Measurements from ENCODE around the gene NBAS.
A peak's percentile ranks its signal among the peaks of the same experiment; 100 is the strongest.

NBAS gene

DNA sequence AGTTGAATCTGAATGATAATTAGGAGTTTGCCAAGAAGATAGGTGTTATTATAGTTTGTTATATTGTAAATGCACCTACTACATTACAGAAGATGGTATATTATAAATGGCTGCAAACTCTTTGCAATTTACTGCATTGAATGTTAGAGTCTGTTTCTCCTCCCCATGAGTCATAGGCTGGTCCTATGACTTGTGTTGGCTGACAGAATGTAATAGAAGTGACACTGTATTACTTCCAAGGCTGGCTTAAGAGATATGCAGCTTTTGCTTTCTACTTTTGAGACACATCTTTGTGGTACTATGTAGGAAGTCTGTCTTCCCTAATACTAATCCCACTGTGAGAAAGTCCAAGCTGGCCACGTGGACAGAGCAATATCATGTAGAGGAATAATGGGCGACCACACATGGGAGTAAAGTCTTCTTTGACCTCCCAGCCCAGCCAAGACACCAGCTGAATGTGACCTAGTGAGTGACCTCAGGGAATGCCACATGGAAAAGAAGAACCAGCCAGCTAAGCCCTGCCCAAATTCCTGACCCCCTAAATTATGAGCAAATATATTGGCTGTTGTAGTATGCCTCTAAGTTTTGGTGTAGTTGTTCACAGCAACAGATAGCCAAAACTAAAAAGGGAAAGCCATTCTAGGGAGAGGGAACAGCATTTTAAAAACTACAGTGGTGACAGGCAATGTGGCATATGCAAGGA, 23.8 kb upstream of the NBAS start:
- Histone ChIP-seq H3K27ac (ENCODE audit: low read depth, low read length) (no peak overlapping the region), H4K8ac (ENCODE audit: low read depth, low read length) (no peak overlapping the region), H3K4me3 (ENCODE audit: low read length) (no peak overlapping the region), H2BK5ac (ENCODE audit: low read length) (no peak overlapping the region), H3K4ac (ENCODE audit: low read depth, low read length) (no peak overlapping the region), H3K9ac (ENCODE audit: low read length) (no peak overlapping the region), H3K56ac (ENCODE audit: low read length) (no peak overlapping the region), H3K18ac (ENCODE audit: low read length) (no peak overlapping the region), H2BK120ac (ENCODE audit: low read depth, low read length) (no peak overlapping the region), H4K5ac (ENCODE audit: low read length) (no peak overlapping the region), H3K27me3 (ENCODE audit: insufficient read depth, low read length, poor library complexity) (no peaks in the 10 kb centered on the region), H2BK15ac (replicated peaks; ENCODE audit: low read depth) (no peak overlapping the region), H3K4me2 (ENCODE audit: low read length) (no peak overlapping the region), H2AK5ac (ENCODE audit: low read length) (no peak overlapping the region), H3K36me3 (ENCODE audit: control insufficient read depth, insufficient read depth, low read length) (no peaks in the 10 kb centered on the region), H3K79me2 (ENCODE audit: control insufficient read depth, insufficient read depth, low read length) (no peaks in the 10 kb centered on the region), H3K79me1 (ENCODE audit: low read length) (no peaks in the 10 kb centered on the region), H3K4me1 (ENCODE audit: control insufficient read depth, low read depth, low read length) (no peaks in the 10 kb centered on the region), H3K23ac (ENCODE audit: low read length) (no peak overlapping the region)
- no peak for DNase-seq
- WGBS (ENCODE audit: extremely low coverage, insufficient coverage, low lambda C conversion rate), result no CpG with 5 or more reads among the region's 2 CpGs

DNA sequence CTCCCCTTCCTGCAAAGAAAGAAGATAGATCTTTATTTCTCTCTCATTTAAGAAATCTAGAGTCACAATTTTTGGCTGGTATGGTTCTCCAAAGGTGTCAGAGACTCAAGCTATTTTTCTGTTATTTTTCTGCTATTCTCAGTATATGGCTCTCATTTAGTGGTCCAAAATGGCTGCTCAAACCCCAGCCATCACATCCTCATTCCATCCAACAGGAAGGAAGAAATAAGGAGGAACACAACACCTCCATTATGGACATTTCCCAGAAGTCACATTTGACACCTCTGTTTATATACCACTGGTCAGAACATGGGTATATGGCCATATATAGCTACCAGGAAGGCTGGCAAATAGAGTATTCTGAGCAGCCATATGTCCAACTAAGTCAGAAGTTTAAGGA, 23.2 kb upstream of the NBAS start:
- H3K79me1 ChIP-seq (ENCODE audit: low read length), result no peaks in the 10 kb centered on the region
- H4K8ac ChIP-seq (ENCODE audit: low read depth, low read length), result no peak overlapping the region
- no peaks in the 10 kb centered on the region for H3K4me1 ChIP-seq (ENCODE audit: control insufficient read depth, low read depth, low read length)
- no peak overlapping the region for H2BK120ac ChIP-seq (ENCODE audit: low read depth, low read length)
- H4K5ac ChIP-seq (ENCODE audit: low read length), result no peak overlapping the region
- H3K4me2 ChIP-seq (ENCODE audit: low read length), result no peak overlapping the region
- no peak overlapping the region for H3K9ac ChIP-seq (ENCODE audit: low read length)
- H2BK5ac ChIP-seq (ENCODE audit: low read length), result no peak overlapping the region
- H3K4ac ChIP-seq (ENCODE audit: low read depth, low read length), result no peak overlapping the region
- no peak overlapping the region for H3K4me3 ChIP-seq (ENCODE audit: low read length)
- H3K27ac ChIP-seq (ENCODE audit: low read depth, low read length), result no peak overlapping the region
- H3K27me3 ChIP-seq (ENCODE audit: insufficient read depth, low read length, poor library complexity), result no peaks in the 10 kb centered on the region
- no peaks in the 10 kb centered on the region for H3K79me2 ChIP-seq (ENCODE audit: control insufficient read depth, insufficient read depth, low read length)
- H3K56ac ChIP-seq (ENCODE audit: low read length), result no peak overlapping the region
- H2AK5ac ChIP-seq (ENCODE audit: low read length), result no peak overlapping the region
- no peaks in the 10 kb centered on the region for H3K36me3 ChIP-seq (ENCODE audit: control insufficient read depth, insufficient read depth, low read length)
- H3K18ac ChIP-seq (ENCODE audit: low read length), result no peak overlapping the region
- no peak for DNase-seq
- H2BK15ac ChIP-seq (replicated peaks; ENCODE audit: low read depth), result no peak overlapping the region
- no peak overlapping the region for H3K23ac ChIP-seq (ENCODE audit: low read length)

DNA sequence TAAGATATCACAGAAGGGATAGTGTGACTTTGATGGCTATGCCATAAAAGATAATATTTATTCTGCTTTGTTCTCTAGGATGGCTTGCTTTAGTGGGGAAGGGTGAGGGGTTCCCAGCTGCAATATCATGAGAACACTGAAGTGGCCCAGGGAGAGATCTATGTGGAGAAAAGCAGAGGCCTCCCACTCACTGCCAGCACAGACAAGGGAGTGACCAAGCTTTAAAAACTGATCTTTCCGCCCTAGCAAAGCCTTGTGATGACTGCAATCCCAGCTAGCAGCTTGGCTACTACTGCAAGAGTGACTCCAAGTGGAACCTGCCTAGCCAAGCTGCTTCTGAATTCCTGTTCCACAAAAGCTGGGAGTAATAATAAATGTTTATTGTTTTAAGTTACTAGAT, 22.7 kb upstream of the NBAS start:
- no peak overlapping the region for H3K18ac ChIP-seq (ENCODE audit: low read length)
- H2AK5ac ChIP-seq (ENCODE audit: low read length), result no peak overlapping the region
- H3K23ac ChIP-seq (ENCODE audit: low read length), result no peak overlapping the region
- H3K56ac ChIP-seq (ENCODE audit: low read length), result no peak overlapping the region
- no peak overlapping the region for H3K4me2 ChIP-seq (ENCODE audit: low read length)
- no peak overlapping the region for H4K5ac ChIP-seq (ENCODE audit: low read length)
- no peaks in the 10 kb centered on the region for H3K79me2 ChIP-seq (ENCODE audit: control insufficient read depth, insufficient read depth, low read length)
- H2BK120ac ChIP-seq (ENCODE audit: low read depth, low read length), result no peak overlapping the region
- H4K8ac ChIP-seq (ENCODE audit: low read depth, low read length), result no peak overlapping the region
- no peaks in the 10 kb centered on the region for H3K27me3 ChIP-seq (ENCODE audit: insufficient read depth, low read length, poor library complexity)
- no peaks in the 10 kb centered on the region for H3K36me3 ChIP-seq (ENCODE audit: control insufficient read depth, insufficient read depth, low read length)
- no peaks in the 10 kb centered on the region for H3K79me1 ChIP-seq (ENCODE audit: low read length)
- DNase-seq, result no peak
- no peak overlapping the region for H3K9ac ChIP-seq (ENCODE audit: low read length)
- no peaks in the 10 kb centered on the region for H3K4me1 ChIP-seq (ENCODE audit: control insufficient read depth, low read depth, low read length)
- H3K27ac ChIP-seq (ENCODE audit: low read depth, low read length), result no peak overlapping the region
- WGBS (ENCODE audit: extremely low coverage, insufficient coverage, low lambda C conversion rate), result no CpG with 5 or more reads among the region's 1 CpG
- no peak overlapping the region for H3K4ac ChIP-seq (ENCODE audit: low read depth, low read length)
- H2BK15ac ChIP-seq (replicated peaks; ENCODE audit: low read depth), result no peak overlapping the region
- no peak overlapping the region for H2BK5ac ChIP-seq (ENCODE audit: low read length)
- no peak overlapping the region for H3K4me3 ChIP-seq (ENCODE audit: low read length)

DNA sequence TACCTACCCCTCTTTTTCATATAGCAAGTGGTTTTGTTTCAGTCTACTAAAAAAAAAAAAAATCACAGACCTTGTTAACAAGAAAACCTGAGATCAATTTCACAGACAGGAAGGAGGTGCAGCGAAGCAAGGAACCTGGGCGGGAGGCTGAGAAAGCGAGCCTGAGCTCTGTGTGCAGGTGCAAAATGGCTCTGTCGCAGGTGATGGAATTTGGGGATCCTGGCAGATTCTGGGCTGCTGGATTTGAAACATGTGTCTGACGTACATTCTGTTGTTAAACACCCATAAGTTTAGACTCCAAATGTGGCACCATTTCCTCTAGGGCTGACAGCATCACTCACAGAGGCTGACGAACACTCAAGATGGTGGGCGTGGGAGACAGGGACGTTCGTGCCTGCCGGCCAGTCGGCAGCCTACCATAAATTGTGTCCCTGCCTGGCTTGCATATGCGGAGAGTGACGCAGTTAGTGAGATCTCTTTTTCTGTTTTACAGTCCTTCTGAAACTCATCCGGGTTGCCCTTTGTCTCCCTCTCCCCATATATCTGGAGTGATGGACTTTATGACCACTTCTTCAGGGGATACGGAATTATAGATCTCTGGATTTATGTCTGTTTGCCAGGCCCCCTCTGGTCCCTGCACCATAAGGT, 21.7 kb upstream of the NBAS start:
- Histone ChIP-seq H2BK5ac (ENCODE audit: low read length) (no peak overlapping the region), H2AK5ac (ENCODE audit: low read length) (no peak overlapping the region), H3K4me1 (ENCODE audit: control insufficient read depth, low read depth, low read length) (no peaks in the 10 kb centered on the region), H3K18ac (ENCODE audit: low read length) (no peak overlapping the region), H2BK120ac (ENCODE audit: low read depth, low read length) (no peak overlapping the region), H3K4ac (ENCODE audit: low read depth, low read length) (no peak overlapping the region), H3K79me1 (ENCODE audit: low read length) (no peaks in the 10 kb centered on the region), H2BK15ac (replicated peaks; ENCODE audit: low read depth) (no peak overlapping the region), H3K4me3 (ENCODE audit: low read length) (no peak overlapping the region), H3K27ac (ENCODE audit: low read depth, low read length) (no peak overlapping the region), H4K8ac (ENCODE audit: low read depth, low read length) (no peak overlapping the region), H3K36me3 (ENCODE audit: control insufficient read depth, insufficient read depth, low read length) (no peaks in the 10 kb centered on the region), H3K27me3 (ENCODE audit: insufficient read depth, low read length, poor library complexity) (no peaks in the 10 kb centered on the region), H4K5ac (ENCODE audit: low read length) (no peak overlapping the region), H3K79me2 (ENCODE audit: control insufficient read depth, insufficient read depth, low read length) (no peaks in the 10 kb centered on the region), H3K56ac (ENCODE audit: low read length) (no peak overlapping the region), H3K9ac (ENCODE audit: low read length) (no peak overlapping the region), H3K23ac (ENCODE audit: low read length) (no peak overlapping the region), H3K4me2 (ENCODE audit: low read length) (no peak overlapping the region)
- no CpG with 5 or more reads among the region's 15 CpGs for WGBS (ENCODE audit: extremely low coverage, insufficient coverage, low lambda C conversion rate)
- DNase-seq, result no peak

DNA sequence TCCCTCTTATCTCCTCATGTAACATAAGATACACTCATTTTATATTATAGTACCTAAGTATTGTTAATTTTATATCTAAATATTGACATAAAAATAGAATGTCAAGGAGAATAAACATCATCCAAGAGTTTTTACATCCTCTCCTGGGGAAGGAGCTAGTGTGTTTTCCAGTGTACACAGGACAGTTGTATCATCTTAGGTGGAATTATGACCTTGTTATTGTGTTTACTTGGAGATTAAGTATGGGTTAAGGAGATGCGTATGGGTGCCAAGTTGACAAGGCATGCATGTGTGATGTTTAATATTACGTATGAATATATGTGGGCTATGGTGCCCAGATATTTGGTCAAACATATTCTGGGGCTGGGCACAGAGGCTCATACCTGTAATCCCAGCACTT, 19.3 kb upstream of the NBAS start:
- Histone ChIP-seq H3K79me2 (ENCODE audit: control insufficient read depth, insufficient read depth, low read length) (no peaks in the 10 kb centered on the region), H3K27me3 (ENCODE audit: insufficient read depth, low read length, poor library complexity) (no peaks in the 10 kb centered on the region), H4K5ac (ENCODE audit: low read length) (no peak overlapping the region), H3K56ac (ENCODE audit: low read length) (no peak overlapping the region), H2AK5ac (ENCODE audit: low read length) (no peak overlapping the region), H3K4ac (ENCODE audit: low read depth, low read length) (no peak overlapping the region), H3K36me3 (ENCODE audit: control insufficient read depth, insufficient read depth, low read length) (no peaks in the 10 kb centered on the region), H3K23ac (ENCODE audit: low read length) (no peak overlapping the region), H2BK5ac (ENCODE audit: low read length) (no peak overlapping the region), H3K79me1 (ENCODE audit: low read length) (no peaks in the 10 kb centered on the region), H3K4me2 (ENCODE audit: low read length) (no peak overlapping the region), H2BK120ac (ENCODE audit: low read depth, low read length) (no peak overlapping the region), H3K4me3 (ENCODE audit: low read length) (no peak overlapping the region), H2BK15ac (replicated peaks; ENCODE audit: low read depth) (no peak overlapping the region), H3K18ac (ENCODE audit: low read length) (no peak overlapping the region), H3K9ac (ENCODE audit: low read length) (no peak overlapping the region), H4K8ac (ENCODE audit: low read depth, low read length) (no peak overlapping the region), H3K4me1 (ENCODE audit: control insufficient read depth, low read depth, low read length) (no peaks in the 10 kb centered on the region), H3K27ac (ENCODE audit: low read depth, low read length) (no peak overlapping the region)
- 100% methylated on average over 2 of the region's 2 CpGs for WGBS (ENCODE audit: extremely low coverage, insufficient coverage, low lambda C conversion rate)
- DNase-seq, result no peak

DNA sequence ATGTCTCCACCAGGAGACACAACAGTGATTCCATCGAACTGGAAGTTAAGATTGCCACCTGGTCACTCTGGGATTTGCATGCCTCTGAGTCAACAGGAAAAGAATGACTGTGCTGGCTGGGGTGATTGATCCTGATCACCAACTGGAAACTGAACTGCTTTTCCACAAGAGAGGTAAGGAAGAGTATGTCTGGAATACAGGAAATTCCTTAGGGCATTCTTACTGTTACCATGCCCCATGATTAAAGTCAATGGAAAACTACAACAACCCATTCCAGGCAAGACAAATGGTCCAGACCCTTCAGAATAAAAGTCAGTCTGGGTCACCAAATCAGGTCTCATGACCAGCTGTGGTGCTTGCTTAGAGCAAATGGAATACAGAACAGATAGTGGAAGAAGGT, 18.5 kb upstream of the NBAS start:
- no peaks in the 10 kb centered on the region for H3K36me3 ChIP-seq (ENCODE audit: control insufficient read depth, insufficient read depth, low read length)
- DNase-seq, result peak; percentile 92
- H4K8ac ChIP-seq (ENCODE audit: low read depth, low read length), result no peak overlapping the region
- H2AK5ac ChIP-seq (ENCODE audit: low read length), result no peak overlapping the region
- no peak overlapping the region for H3K4me2 ChIP-seq (ENCODE audit: low read length)
- no peaks in the 10 kb centered on the region for H3K4me1 ChIP-seq (ENCODE audit: control insufficient read depth, low read depth, low read length)
- H3K18ac ChIP-seq (ENCODE audit: low read length), result no peak overlapping the region
- no CpG with 5 or more reads among the region's 1 CpG for WGBS (ENCODE audit: extremely low coverage, insufficient coverage, low lambda C conversion rate)
- no peak overlapping the region for H3K4ac ChIP-seq (ENCODE audit: low read depth, low read length)
- no peak overlapping the region for H2BK15ac ChIP-seq (replicated peaks; ENCODE audit: low read depth)
- H3K23ac ChIP-seq (ENCODE audit: low read length), result no peak overlapping the region
- peak overlapping the region; percentile 22 for H3K27ac ChIP-seq (ENCODE audit: low read depth, low read length)
- no peak overlapping the region for H3K4me3 ChIP-seq (ENCODE audit: low read length)
- no peak overlapping the region for H4K5ac ChIP-seq (ENCODE audit: low read length)
- H2BK5ac ChIP-seq (ENCODE audit: low read length), result no peak overlapping the region
- no peak overlapping the region for H3K56ac ChIP-seq (ENCODE audit: low read length)
- no peak overlapping the region for H2BK120ac ChIP-seq (ENCODE audit: low read depth, low read length)
- no peak overlapping the region for H3K9ac ChIP-seq (ENCODE audit: low read length)
- H3K79me1 ChIP-seq (ENCODE audit: low read length), result no peaks in the 10 kb centered on the region
- no peaks in the 10 kb centered on the region for H3K79me2 ChIP-seq (ENCODE audit: control insufficient read depth, insufficient read depth, low read length)
- no peaks in the 10 kb centered on the region for H3K27me3 ChIP-seq (ENCODE audit: insufficient read depth, low read length, poor library complexity)

Data from mesendoderm (in vitro differentiated cells).